ENCODE measurements around the gene TEX2. TPM values are rescaled to one million over a fixed set of nuclear protein-coding genes. Genes with fewer than 3 reads are reported as not detected.

Gene TEX2
- total and polyA plus RNA-seq, 2 experiments from 2014 or later = 7.5 to 17.7 TPM

DNA sequence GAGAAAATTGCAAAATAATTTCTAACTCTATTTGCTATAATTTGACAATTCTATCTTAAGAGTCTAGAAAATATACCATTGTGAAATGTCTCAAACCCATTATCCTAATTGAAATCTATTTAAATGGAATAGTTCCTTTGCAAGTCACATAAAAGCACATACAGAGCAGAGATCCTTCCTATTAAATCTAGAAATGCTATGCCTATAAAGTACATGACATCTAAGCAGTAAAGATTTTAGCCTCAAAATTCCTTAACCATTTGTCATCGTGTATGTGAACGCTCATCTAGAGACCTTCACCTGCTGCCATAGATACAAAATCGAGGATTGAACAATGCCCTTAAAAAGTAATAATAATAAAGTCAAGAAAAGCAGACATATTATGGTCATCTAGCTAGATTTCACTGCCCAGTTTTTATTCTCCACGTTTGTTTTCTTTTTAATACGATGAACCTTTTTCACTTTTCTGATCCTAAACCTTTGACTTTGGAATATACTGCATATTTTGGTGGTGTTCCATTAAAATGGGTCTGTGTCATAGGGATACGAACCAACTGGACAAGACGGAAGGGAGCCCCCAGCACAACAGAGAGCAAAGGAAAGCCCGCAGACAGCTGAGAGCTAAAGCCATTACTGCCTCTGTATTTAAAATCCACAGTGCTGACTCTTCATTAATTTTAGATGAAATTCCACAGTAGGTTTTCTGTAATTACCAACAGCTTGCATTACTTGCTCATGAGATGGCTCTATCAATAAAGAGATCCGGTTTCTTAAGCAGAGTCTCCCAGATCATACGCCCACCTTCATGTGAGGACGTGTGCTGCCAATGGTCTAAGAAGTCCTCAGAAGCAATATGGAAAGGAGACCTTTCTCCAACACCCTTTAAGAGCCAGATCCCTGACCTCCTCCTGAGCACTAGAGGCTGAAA is 17.6 kb downstream of the TEX2 start:
- H3K27me3 ChIP-seq (ENCODE audit: insufficient read depth) = no peaks in the 10 kb centered on the region
- Mint-ChIP-seq H3K36me3 (ENCODE audit: low read depth) (no peaks in the 10 kb centered on the region), H3K9me3 (no peaks in the 10 kb centered on the region), H3K27ac (no peak overlapping the region), H3K4me1 (peaks cover 3% of the 10 kb centered on the region), H3K4me3 (no peak overlapping the region), H3K27me3 (ENCODE audit: insufficient read depth, low read depth, poor library complexity) (no peaks in the 10 kb centered on the region)
- H3K4me3 ChIP-seq = no peak overlapping the region
- H3K27ac ChIP-seq (ENCODE audit: low read depth) = no peak overlapping the region
- no peak for ATAC-seq
- peaks cover 52% of the 10 kb centered on the region for H3K79me2 ChIP-seq (replicated peaks; ENCODE audit: insufficient read depth)
- no peak for TF ChIP-seq EZH2phosphoT487 (IDR thresholded peaks at IDR 0.05; ENCODE audit: unreplicated experiment)
- no peak for TF ChIP-seq EZH2 (IDR thresholded peaks at IDR 0.05; ENCODE audit: low read depth, unreplicated experiment)
- TF ChIP-seq JUNB (IDR thresholded peaks at IDR 0.05; ENCODE audit: unreplicated experiment) = no peak
- no peak for TF ChIP-seq ZNF331 (CRISPR knock-in tag; IDR thresholded peaks at IDR 0.05; ENCODE audit: low read depth)
- no peak for TF ChIP-seq STAT1 (IDR thresholded peaks at IDR 0.05; ENCODE audit: unreplicated experiment)
- TF ChIP-seq, protein P1, sequence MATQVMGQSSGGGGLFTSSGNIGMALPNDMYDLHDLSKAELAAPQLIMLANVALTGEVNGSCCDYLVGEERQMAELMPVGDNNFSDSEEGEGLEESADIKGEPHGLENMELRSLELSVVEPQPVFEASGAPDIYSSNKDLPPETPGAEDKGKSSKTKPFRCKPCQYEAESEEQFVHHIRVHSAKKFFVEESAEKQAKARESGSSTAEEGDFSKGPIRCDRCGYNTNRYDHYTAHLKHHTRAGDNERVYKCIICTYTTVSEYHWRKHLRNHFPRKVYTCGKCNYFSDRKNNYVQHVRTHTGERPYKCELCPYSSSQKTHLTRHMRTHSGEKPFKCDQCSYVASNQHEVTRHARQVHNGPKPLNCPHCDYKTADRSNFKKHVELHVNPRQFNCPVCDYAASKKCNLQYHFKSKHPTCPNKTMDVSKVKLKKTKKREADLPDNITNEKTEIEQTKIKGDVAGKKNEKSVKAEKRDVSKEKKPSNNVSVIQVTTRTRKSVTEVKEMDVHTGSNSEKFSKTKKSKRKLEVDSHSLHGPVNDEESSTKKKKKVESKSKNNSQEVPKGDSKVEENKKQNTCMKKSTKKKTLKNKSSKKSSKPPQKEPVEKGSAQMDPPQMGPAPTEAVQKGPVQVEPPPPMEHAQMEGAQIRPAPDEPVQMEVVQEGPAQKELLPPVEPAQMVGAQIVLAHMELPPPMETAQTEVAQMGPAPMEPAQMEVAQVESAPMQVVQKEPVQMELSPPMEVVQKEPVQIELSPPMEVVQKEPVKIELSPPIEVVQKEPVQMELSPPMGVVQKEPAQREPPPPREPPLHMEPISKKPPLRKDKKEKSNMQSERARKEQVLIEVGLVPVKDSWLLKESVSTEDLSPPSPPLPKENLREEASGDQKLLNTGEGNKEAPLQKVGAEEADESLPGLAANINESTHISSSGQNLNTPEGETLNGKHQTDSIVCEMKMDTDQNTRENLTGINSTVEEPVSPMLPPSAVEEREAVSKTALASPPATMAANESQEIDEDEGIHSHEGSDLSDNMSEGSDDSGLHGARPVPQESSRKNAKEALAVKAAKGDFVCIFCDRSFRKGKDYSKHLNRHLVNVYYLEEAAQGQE (IDR thresholded peaks at IDR 0.05; ENCODE audit: unreplicated experiment) = no peak
- H3F3A ChIP-seq (replicated peaks; ENCODE audit: low read depth) = no peaks in the 10 kb centered on the region
- no peaks in the 10 kb centered on the region for H3K36me3 ChIP-seq (ENCODE audit: insufficient read depth)
- no peak overlapping the region for H3K4me2 ChIP-seq
- 0 out of 2 replicates have a peak, but pooled peaks cover 7% of the 10 kb centered on the region for H4K20me1 ChIP-seq (replicated peaks; ENCODE audit: insufficient read depth)
- no peaks in the 10 kb centered on the region for H3K4me1 ChIP-seq (ENCODE audit: insufficient read depth)
- H2AFZ ChIP-seq = no peak overlapping the region
- H3K9me2 ChIP-seq (ENCODE audit: insufficient read depth) = no peaks in the 10 kb centered on the region
- DNase-seq (ENCODE audit: low spot score) = no peak

DNA sequence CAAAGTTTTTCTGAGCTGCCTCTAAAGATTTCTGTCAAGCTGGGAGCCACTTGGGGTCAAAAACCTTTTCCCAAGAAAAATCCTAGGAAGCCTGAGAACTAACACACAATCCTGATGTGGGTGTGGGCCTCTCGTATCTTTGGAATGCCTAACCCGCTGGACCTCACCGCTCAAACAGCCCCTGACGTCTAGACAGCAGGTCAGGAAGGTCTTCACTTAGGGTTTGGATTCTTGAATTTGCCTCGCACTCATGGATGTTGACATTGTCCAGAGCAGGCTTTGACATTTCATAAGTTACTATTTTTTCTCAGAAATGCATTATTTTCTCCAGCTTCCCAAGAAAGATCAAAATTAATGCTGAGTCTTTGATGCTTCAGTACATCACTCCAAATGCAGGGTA is 18.9 kb downstream of the TEX2 start:
- Histone ChIP-seq H3K79me2 (replicated peaks; ENCODE audit: insufficient read depth) (peaks cover 43% of the 10 kb centered on the region), H3K27me3 (ENCODE audit: insufficient read depth) (no peaks in the 10 kb centered on the region), H3F3A (replicated peaks; ENCODE audit: low read depth) (no peaks in the 10 kb centered on the region), H3K36me3 (ENCODE audit: insufficient read depth) (no peaks in the 10 kb centered on the region), H3K27ac (ENCODE audit: low read depth) (no peak overlapping the region), H2AFZ (no peak overlapping the region), H3K9me2 (ENCODE audit: insufficient read depth) (no peaks in the 10 kb centered on the region), H3K4me3 (no peak overlapping the region), H3K4me1 (ENCODE audit: insufficient read depth) (no peaks in the 10 kb centered on the region), H3K4me2 (no peak overlapping the region), H4K20me1 (replicated peaks; ENCODE audit: insufficient read depth) (0 out of 2 replicates have a peak, but pooled peaks cover 7% of the 10 kb centered on the region)
- Mint-ChIP-seq H3K27ac (no peak overlapping the region), H3K27me3 (ENCODE audit: insufficient read depth, low read depth, poor library complexity) (no peaks in the 10 kb centered on the region), H3K4me1 (peaks cover 7% of the 10 kb centered on the region), H3K4me3 (no peak overlapping the region), H3K9me3 (no peaks in the 10 kb centered on the region), H3K36me3 (ENCODE audit: low read depth) (no peaks in the 10 kb centered on the region)
- TF ChIP-seq, protein P2, sequence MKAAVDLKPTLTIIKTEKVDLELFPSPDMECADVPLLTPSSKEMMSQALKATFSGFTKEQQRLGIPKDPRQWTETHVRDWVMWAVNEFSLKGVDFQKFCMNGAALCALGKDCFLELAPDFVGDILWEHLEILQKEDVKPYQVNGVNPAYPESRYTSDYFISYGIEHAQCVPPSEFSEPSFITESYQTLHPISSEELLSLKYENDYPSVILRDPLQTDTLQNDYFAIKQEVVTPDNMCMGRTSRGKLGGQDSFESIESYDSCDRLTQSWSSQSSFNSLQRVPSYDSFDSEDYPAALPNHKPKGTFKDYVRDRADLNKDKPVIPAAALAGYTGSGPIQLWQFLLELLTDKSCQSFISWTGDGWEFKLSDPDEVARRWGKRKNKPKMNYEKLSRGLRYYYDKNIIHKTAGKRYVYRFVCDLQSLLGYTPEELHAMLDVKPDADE (IDR thresholded peaks at IDR 0.05) = no peak
- TF ChIP-seq, protein P3, sequence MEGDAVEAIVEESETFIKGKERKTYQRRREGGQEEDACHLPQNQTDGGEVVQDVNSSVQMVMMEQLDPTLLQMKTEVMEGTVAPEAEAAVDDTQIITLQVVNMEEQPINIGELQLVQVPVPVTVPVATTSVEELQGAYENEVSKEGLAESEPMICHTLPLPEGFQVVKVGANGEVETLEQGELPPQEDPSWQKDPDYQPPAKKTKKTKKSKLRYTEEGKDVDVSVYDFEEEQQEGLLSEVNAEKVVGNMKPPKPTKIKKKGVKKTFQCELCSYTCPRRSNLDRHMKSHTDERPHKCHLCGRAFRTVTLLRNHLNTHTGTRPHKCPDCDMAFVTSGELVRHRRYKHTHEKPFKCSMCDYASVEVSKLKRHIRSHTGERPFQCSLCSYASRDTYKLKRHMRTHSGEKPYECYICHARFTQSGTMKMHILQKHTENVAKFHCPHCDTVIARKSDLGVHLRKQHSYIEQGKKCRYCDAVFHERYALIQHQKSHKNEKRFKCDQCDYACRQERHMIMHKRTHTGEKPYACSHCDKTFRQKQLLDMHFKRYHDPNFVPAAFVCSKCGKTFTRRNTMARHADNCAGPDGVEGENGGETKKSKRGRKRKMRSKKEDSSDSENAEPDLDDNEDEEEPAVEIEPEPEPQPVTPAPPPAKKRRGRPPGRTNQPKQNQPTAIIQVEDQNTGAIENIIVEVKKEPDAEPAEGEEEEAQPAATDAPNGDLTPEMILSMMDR (conservative IDR thresholded peaks at IDR 0.05; ENCODE audit: low read depth in 2 of 2) = no peak
- TF ChIP-seq CREB1 (CRISPR knock-in tag; IDR thresholded peaks at IDR 0.05; ENCODE audit: low read depth) = no peak
- TF ChIP-seq STAT1 (IDR thresholded peaks at IDR 0.05; ENCODE audit: unreplicated experiment) = no peak
- DNase-seq (ENCODE audit: low spot score) (no peak), ATAC-seq (no peak)
